NCI-H146 treated with DMSO at 0.1 percent for 48 hours (cell line): ENCODE data around the gene KMT5C.
"Not testable (repeated sequence)": the region's sequence is repeated elsewhere in the genome, so short reads cannot be mapped to it uniquely, and the experiment has no call there.

Experiments
- DNase-seq: peaks from one replicate; lab custom pipeline; 2025; ENCODE audit not compliant: unreplicated experiment; lab: John Stamatoyannopoulos, UW

The KMT5C gene

DNA sequence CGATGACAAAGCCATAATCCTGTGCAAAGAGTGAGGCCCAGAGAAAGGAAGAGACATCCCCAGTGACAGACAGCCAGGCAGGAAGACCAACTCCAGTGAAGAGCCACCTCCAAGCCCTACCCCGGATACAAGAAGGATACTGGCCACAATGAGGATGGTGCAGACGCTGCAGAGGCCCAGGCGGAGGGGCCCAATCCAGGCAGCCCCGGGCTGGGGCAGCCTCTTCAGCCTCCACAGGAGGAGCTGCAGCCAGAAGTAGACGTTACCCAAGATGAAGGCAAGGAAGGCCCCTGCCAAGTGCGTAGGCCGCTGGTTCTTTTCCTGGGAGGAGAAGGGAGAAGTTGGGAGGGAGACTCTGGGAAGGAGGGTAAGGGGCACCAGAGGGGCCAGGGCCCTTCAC lies 23.0 kb upstream of the KMT5C start:
- DNase-seq = no peak

- peak; percentile 54 for DNase-seq
Observed at GRCh38 chr19:55319785-55320184, 19.9 kb upstream of the KMT5C start.

GRCh38 chr19:55320844-55321419 lies 18.7 kb upstream of the KMT5C start:
- no peak for DNase-seq

DNA sequence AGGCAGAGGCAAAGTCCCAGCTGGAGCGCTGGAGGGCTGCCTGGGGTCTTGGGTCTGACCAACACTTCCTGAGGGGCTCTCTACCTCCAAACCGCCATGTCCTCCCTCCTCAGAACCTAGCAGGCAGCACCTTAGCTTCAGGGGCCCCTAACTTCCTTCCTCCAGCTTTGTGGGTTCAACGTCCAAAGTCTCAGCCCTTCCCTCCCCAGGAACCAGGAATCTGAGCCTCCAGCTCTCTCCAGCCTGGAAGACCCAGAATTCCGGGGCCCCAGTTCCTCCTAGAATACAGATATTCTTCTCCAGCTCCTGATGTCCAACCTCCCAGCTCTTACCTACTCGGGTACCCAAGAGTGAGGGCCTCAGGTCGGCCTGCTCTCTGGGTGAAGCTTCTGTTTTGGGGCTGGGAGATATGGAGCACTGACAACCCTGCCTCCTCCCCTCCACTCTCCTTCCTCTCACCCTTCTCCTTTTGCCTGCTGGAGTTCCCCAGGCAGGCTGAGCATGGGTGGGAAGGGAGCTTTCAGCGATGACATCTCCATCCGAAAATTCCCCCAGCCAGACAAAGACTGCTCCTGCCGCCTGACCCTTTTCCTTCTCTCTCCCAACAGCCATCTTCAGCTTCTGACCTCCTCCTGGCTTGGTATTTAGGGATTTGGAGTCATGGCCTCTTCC lies 18.1 kb upstream of the KMT5C start:
- DNase-seq = no peak

DNA sequence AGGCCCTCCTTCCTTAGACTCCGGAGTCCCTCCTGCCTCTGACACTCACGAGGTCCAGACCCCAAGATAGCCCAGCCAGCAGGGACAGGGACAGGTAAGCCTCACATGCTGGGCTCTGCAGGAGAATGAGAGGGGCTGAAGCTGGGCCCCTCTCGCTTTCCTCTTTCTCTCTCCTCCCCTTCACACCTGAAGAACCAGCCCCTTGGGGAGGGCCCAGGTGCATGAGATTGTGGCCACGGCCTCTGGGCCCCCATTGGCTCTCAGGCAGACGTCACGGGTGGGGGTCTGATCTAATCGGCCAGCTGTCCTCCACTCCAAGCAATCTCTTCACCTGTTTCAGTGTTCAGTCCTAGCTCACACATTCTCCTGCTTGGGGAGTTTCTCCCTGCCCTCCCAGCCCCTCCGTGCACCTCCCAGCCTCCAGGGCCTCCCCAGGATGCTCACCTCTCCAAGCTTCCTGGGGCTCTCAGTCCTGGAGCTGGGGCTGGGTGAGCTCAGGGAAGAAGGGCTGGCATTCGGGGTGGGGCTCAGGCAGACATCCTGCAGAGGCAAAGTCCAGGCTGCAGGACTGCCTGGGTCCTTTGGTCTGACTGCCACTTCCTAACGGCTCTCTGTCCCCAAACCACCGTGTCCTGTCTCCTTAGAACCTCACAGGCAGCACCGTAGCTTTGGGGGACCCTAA lies 17.3 kb upstream of the KMT5C start:
- DNase-seq = no peak

GRCh38 chr19:55324662-55325061 lies 15.0 kb upstream of the KMT5C start:
- DNase-seq = no peak

DNA sequence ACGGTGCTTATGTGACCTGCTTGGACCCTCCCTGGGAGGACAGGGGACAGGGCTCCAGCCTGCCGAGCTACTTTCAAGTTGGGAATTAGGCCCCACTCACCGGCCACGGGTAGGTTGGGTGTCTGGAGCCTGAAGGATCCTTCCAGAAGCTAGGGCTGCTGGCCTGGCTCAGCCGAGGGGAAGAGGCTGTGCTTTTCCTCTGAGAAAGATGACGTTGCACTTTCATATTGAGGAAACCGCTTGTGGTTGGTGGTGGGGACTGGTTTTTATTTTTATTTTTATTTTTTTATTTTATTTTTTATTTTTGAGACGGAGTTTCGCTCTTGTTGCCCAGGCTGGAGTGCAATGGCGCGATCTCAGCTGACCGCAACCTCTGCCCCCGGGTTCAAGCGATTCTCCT lies 14.5 kb upstream of the KMT5C start, which contains the start of gene TMEM150B:
Gene TMEM150B (minus strand): TSS at position 170 of the 400 bp plus-strand sequence. CDS start 4,305 bp downstream, outside the sequence.
- DNase-seq = no peak

DNA sequence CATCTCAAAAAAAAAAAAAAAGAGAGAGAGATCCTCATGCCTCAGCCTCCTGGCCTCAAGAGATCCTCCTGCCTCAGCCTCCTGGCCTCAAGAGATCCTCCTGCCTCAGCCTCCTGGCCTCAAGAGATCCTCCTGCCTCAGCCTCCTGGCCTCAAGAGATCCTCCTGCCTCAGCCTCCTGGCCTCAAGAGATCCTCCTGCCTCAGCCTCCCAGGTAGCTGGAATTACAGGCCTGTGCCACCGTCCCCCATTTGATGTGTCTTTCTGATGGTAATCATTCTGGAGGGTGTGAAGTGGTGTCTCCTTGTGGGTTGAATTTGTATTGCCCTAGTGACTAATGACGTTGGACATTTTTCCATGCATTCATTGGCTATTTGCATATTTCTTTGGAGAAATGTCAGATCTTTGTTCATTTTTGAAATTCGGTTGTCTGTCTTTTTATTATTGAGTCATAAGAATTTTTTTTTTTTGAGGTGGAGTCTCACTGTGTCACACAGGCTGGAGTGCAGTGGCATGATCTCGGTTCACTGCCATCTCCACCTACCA lies 10.8 kb upstream of the KMT5C start:
- not testable (repeated sequence) for DNase-seq

GRCh38 chr19:55329791-55330190 lies 9.9 kb upstream of the KMT5C start:
- DNase-seq = not testable (repeated sequence)

DNA sequence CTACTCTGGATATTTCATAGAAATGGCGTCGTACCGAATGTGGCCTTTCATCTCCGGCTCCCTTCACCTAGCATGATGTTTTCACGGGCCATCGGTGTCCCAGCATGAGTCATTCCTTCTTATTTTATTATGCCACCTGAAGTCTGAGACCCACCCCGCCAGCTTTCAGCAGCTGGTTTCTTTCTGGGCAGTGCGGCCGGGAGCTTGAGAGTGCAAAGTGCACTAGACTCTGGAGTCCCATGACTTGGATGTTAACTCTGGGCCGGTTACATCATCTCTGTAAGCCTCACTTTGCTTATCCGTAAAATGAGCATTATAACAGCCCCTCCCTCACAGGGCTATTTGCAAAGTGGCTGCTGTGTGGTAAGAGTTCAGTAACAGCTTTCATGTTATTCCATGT lies 5.8 kb upstream of the KMT5C start:
- DNase-seq = no peak

DNA sequence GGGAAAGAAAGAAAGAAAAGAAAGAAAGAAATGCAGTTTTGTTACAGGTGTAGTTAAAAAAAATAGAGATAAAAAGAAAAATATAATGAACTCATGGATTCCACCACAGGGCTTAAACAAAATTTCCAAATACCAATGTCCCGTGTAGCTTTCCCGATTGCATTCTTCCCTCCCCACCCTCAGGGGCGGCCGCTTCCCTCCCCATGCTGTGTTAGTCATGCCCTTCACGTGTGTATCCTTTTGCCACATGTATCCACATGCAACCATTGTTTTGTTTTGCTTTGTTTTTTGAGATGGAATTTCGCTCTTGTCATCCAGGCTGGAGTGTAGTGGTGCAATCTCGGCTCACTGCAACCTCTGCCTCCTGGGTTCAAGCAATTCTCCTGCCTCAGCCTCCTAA lies 3.6 kb upstream of the KMT5C start:
- DNase-seq = no peak

- peak; percentile 74 for DNase-seq
Observed at GRCh38 chr19:55339889-55340783, 460 bp downstream of the KMT5C start.

DNA sequence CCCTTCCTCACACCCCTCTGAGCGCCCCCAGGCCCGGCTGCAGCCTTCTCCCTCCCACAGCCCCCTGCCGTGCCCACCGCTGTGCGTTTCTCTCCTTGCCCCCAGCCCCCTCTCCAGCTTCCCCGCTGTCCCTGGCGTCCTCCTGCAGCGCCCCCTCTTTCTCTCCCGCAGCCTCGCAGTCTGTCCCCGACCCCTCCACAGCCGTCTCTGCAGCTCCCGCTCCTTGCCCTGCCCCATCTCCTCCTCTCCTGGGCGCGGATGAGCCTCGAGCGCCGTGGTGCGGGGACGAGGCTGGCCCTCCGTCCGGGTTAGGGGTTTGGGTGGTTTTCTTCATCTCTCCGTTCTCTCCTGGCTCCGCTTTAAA lies 1.1 kb downstream of the KMT5C start:
- no peak for DNase-seq

- DNase-seq = peak; percentile 83
Observed at GRCh38 chr19:55341171-55341588, 1.5 kb downstream of the KMT5C start.

GRCh38 chr19:55341595-55342531 lies 2.2 kb downstream of the KMT5C start:
- no peak for DNase-seq

DNA sequence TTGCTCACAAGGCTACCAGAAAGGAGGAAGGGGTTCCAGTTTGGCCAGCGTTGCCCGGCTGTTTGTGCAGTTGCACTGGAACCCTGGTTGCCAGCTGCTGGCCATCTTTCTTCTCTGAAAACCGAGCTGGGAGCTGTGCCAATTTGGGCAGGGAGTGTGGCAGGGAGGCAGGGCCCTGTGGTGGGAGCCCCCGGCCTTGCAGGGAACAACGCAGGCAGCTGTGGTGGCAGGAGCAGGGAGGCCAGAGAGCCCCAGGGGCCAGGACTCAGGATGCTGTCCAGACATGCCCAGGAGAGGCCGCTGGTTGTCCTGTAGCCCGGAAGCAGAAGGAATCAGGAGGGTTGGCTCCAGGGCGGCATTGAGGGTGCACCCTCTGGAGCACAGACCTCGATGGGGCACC lies 4.8 kb downstream of the KMT5C start:
- no peak for DNase-seq

DNA sequence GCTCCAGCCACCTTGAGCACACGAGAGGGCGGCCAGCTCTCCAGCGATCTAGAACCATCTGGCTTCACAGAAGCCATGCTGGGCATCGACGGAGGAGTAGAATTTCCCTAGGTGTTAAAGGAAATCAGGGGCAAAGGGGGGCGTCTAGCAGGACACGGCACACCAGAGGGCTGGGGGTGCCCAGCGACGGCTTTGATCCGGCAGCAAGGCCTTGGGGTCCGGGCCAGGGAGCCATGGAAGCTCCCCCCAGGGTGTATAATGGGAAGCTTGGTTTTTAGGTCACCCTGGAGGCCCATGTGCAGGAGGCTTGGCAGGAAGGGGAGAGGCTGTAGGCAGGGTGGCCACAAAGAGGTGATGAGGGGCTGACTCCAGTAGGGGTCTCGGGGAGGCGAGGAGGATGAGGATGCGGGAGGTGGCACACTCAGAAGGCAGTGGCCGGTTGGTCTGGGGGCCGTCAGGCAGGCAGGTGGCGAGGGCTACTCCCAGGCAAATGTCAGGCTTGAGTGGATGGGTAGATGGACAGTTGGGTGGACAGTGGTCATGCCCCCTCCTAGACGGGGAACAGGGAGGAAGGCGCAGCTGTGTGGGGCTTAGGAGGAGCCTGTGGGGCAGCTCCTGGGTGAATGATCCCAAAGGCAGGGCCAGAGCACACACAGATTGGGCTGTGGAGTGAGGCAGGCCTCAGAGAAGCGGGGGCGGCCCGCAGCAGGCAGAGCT lies 5.6 kb downstream of the KMT5C start:
- DNase-seq = no peak

DNA sequence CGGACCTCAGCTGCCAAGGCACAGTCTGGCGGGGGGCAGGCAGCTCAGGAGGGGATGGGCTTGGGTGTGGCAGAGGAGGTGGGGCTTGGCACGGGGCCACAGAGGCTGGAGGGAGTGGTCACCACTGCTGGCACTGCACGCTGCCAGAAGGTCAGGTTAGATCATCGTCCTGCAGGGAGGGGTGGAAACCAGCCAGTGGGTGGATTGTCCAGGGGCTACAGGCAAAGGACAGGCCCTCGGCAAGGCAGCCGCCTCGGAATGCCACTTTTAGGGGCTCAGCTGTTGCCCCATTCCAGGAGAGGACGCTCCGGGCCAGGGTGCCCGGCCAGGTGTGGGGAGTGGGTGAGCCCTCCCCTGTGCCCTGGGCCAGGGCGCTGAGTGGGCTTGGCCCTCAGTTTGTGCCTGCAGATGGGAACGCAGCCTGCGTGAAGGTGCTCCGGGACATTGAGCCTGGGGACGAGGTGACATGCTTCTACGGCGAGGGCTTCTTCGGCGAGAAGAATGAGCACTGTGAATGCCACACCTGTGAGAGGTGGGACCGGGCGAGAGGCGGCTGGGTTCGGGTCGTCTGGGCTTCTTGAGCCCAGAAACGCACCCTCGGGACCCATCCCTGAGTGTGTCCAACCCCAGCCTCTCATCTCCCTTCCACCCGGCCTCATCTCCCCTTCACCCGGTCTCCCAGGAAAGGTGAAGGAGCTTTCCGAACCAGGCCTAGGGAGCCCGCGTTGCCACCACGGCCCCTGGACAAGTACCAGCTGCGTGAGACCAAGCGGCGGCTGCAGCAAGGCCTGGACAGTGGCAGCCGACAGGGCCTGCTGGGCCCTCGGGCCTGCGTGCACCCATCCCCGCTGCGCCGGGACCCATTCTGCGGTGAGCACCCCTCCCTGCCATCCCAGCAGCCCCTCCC lies 6.4 kb downstream of the KMT5C start:
- DNase-seq = no peak
